HL-60 (cell line): Measurements from ENCODE around the gene ADAM22.

Experiments
- DNase-seq, 2 experiments: peaks; one replicate each; pipeline ENCODE4 v3.0.0-alpha.2; 2010 to 2020; ENCODE audit warnings: low read depth in 1 of 2, low spot score in 1 of 2
- H3K27ac ChIP-seq: fragments of 250-450 bp; sonication (Bioruptor Pico); replicated peaks from 2 replicates; pipeline ENCODE4 v1.5.1; 2020; ENCODE audit warnings: mild to moderate bottlenecking, moderate library complexity
- H3K27me3 ChIP-seq: fragments of 250-450 bp; sonication (Bioruptor Pico); 2 replicates; pipeline ENCODE4 v1.5.1; 2021; ENCODE audit warnings: mild to moderate bottlenecking, moderate library complexity; ENCODE audit not compliant: insufficient read depth, poor library complexity, severe bottlenecking
- H3K4me3 ChIP-seq: replicated peaks from 2 replicates; pipeline ENCODE4 v1.5.1; 2011; ENCODE audit warnings: mild to moderate bottlenecking, control low read depth, low read length; ENCODE audit not compliant: insufficient read depth
- CTCF ChIP-seq: IDR thresholded peaks from one replicate; pipeline ENCODE4 v1.5.1; 2011; ENCODE audit warnings: low read length, control low read depth, inconsistent platforms; ENCODE audit not compliant: insufficient read depth
- GABPA ChIP-seq: IDR thresholded peaks from 2 replicates; pipeline ENCODE4 v1.6.1; 2012; ENCODE audit warnings: low read depth
- POLR2AphosphoS5 ChIP-seq: IDR thresholded peaks from 2 replicates; pipeline ENCODE4 v1.6.1; 2012; ENCODE audit warnings: low read depth
- REST ChIP-seq: IDR thresholded peaks from 2 replicates; pipeline ENCODE4 v1.6.1; 2012; ENCODE audit warnings: low read depth; ENCODE audit not compliant: insufficient replicate concordance
- SPI1 ChIP-seq: IDR thresholded peaks from 2 replicates; pipeline ENCODE4 v1.6.1; 2012; ENCODE audit warnings: low read depth, mild to moderate bottlenecking, borderline replicate concordance

The ADAM22 gene

GRCh38 chr7:87959336-87959735 is 25.3 kb downstream of the ADAM22 start:
- H3K27me3 ChIP-seq: peaks cover 3% of the 10 kb centered on the region
- TF ChIP-seq REST (no peak), CTCF (no peak), POLR2AphosphoS5 (no peak), GABPA (no peak), SPI1 (no peak)
- DNase-seq: no peak
- H3K27ac ChIP-seq: no peak overlapping the region
- no peak overlapping the region for H3K4me3 ChIP-seq

GRCh38 chr7:87960239-87960638 is 26.2 kb downstream of the ADAM22 start:
- no peak for DNase-seq
- Histone ChIP-seq H3K27me3 (peaks cover 3% of the 10 kb centered on the region), H3K27ac (no peak overlapping the region), H3K4me3 (no peak overlapping the region)
- TF ChIP-seq POLR2AphosphoS5 (no peak), REST (no peak), SPI1 (no peak), GABPA (no peak), CTCF (no peak)

- DNase-seq: no peak
- H3K27ac ChIP-seq: no peak overlapping the region
- H3K4me3 ChIP-seq: no peak overlapping the region
- TF ChIP-seq SPI1 (no peak), CTCF (no peak), REST (no peak), POLR2AphosphoS5 (no peak), GABPA (no peak)
- peaks cover 3% of the 10 kb centered on the region for H3K27me3 ChIP-seq
Measured at GRCh38 chr7:87961754-87962153, 27.7 kb downstream of the ADAM22 start.
